Suprapubic skin (tissue), 4 donors: ENCODE data around the gene FLOT2.

Experiments used
- EP300 ChIP-seq: sonication (generic); formaldehyde crosslinking; IDR thresholded peaks from one replicate; pipeline ENCODE4 v1.6.1; 2017; ENCODE audit warnings: antibody characterized with exemption
- POLR2A ChIP-seq, 2 donors: fragments of 450-650 bp; IDR thresholded peaks; one replicate each; pipeline ENCODE4 v1.6.1; 2017; ENCODE audit warnings: antibody characterized with exemption in 2 of 2, mild to moderate bottlenecking in 2 of 2, moderate library complexity in 2 of 2
- POLR2AphosphoS5 ChIP-seq, 3 donors: sonication (generic); formaldehyde crosslinking; IDR thresholded peaks; one replicate each; pipeline ENCODE4 v1.6.1; 2017; ENCODE audit warnings: antibody characterized with exemption in 3 of 3
- TF ChIP-seq, protein P1 (sequence below), 2 donors: fragments of 200-600 bp in 1 of 2; fragments of 450-650 bp in 1 of 2; sonication (generic) in 1 of 2; IDR thresholded peaks; one replicate each; pipeline ENCODE4 v1.5.1; 2016 to 2019; ENCODE audit warnings: antibody characterized with exemption in 2 of 2, mild to moderate bottlenecking in 1 of 2, moderate library complexity in 1 of 2

- TF ChIP-seq, protein P1, sequence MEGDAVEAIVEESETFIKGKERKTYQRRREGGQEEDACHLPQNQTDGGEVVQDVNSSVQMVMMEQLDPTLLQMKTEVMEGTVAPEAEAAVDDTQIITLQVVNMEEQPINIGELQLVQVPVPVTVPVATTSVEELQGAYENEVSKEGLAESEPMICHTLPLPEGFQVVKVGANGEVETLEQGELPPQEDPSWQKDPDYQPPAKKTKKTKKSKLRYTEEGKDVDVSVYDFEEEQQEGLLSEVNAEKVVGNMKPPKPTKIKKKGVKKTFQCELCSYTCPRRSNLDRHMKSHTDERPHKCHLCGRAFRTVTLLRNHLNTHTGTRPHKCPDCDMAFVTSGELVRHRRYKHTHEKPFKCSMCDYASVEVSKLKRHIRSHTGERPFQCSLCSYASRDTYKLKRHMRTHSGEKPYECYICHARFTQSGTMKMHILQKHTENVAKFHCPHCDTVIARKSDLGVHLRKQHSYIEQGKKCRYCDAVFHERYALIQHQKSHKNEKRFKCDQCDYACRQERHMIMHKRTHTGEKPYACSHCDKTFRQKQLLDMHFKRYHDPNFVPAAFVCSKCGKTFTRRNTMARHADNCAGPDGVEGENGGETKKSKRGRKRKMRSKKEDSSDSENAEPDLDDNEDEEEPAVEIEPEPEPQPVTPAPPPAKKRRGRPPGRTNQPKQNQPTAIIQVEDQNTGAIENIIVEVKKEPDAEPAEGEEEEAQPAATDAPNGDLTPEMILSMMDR (IDR thresholded peaks at IDR 0.05) = no peak
- TF ChIP-seq EP300 = no peak
- TF ChIP-seq POLR2A (IDR thresholded peaks at IDR 0.05) = no peak
- no peak for TF ChIP-seq POLR2AphosphoS5 (IDR thresholded peaks at IDR 0.05)
These were observed 35.9 kb downstream of the FLOT2 start for GRCh38 chr17:28861393-28862203.
